GM08714 (cell line): ENCODE data around the gene ESAM.
A peak's percentile ranks its signal among the peaks of the same experiment; 100 is the strongest.

Experiments used
- H3K4me3 ChIP-seq: fragments of 200-500 bp; sonication (Bioruptor generic); 2 replicates; pipeline ENCODE4 v1.5.1; 2014; ENCODE audit warnings: mild to moderate bottlenecking, low read length, inconsistent platforms
- ZNF274 ChIP-seq: IDR thresholded peaks from 2 replicates; pipeline ENCODE4 v1.6.1; 2012; ENCODE audit warnings: mild to moderate bottlenecking, low read depth, low read length

Gene ESAM

DNA sequence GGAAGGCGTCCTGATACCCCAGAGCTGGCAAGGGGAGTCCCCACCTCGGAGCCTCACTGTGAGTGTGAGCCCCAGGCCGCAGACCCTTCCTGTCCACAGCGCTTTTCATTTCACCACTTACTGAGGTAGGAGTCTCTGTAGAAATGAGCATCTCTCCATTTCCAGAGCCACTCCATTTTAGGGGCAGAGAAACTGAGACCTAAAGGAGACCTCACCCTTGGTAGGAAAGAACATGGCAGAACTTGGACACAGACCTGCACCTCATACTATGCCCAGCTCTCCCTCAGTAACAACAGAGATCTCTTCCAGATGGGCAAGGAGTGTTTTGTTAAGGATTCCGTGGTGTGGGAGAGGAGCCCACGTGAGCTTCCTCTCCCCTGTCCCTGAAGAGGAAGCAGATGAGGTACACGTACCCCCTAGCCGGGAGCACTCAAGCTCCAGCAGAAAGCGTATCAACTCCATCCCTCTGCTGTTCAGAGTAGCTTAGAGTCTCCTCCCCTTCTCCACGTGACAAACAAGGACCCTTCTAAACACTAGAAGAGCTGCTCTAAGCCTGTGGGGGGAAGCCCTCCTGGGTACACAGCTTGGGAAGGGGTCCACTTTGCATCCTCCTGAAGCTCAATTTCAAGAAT lies 9.5 kb downstream of the ESAM start:
- no peak overlapping the region for H3K4me3 ChIP-seq
- TF ChIP-seq ZNF274, result no peak

DNA sequence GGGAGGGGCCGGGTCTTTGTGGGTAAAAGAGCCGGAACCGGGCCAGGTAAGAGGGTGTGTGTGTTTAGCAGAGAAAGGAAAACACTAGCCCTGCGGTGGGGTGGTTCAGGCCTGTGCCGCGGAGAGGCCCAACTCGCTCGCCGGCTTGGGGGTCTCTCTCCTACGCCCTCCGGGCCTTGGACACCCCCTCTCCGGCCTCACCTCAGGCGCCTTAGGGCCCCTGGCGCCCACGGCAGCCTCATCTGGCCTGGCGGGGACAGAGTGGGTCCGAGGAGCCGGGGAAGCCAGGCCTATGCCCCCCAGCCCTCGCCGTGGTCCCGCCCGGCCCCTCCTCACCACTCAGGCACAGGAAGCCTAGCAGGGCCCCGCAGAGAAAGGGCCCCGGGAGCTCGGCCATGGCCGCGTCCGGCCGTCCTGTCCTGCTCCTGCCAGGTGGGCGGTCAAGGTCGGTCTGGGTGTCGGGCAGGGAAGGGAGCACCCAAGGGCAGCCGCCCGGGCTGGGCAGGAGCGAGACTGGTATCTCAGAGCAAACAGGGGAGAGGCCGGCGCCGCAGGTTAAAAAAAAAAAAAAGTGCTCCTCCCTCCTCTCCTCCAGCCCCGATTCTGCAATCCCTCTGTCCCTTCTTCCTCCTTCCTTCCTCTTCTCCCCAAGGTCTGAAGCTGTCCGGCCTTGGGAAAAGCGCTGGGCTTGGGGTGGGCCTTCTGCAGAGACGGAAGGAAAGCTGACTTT lies 10.2 kb downstream of the ESAM start, which contains the start of gene VSIG2:
TSS of gene VSIG2 (minus strand) at position 515 of the 730 bp plus-strand sequence. CDS start at position 397, 118 bp downstream.
- no peak for TF ChIP-seq ZNF274
- no peak within 1 kb of the TSS for H3K4me3 ChIP-seq

DNA sequence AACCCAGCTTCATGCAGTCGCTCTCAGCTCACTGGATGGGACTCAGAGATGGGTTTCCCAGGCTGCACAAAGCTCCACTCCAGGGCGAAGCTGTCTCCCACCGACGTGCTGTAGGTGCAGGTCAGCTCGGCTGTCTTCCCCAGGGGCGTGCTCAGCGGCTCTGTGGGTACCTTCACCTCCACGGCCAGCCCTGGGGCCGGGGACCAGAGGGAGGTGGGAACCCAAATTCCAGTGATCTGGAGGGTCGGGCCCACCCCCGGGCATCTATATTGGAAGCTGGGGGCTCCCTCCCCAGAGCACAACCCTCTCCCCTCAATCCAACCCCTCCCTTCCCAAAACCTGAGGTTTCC lies 10.7 kb downstream of the ESAM start:
- no peak for TF ChIP-seq ZNF274
- no peak overlapping the region for H3K4me3 ChIP-seq

DNA sequence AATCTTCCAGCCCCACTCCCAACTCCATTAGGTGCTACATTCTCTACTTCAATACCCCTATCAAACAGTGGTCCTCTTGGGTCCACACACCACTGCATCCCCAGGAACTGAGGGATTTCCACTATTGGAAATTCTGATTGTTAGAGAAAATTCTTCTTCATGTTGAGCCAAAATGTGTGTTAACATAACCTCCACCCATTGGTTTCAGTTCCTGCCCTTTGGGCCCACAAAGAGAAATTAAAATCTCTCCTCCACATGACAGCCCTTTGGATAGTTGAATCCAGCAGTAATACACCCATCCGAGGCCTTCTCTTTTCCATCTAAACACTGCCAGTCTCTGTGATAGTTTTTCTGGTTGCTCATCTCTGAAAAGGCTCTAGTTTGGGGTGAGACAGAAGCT lies 12.2 kb downstream of the ESAM start:
- TF ChIP-seq ZNF274, result no peak
- H3K4me3 ChIP-seq, result no peak overlapping the region

DNA sequence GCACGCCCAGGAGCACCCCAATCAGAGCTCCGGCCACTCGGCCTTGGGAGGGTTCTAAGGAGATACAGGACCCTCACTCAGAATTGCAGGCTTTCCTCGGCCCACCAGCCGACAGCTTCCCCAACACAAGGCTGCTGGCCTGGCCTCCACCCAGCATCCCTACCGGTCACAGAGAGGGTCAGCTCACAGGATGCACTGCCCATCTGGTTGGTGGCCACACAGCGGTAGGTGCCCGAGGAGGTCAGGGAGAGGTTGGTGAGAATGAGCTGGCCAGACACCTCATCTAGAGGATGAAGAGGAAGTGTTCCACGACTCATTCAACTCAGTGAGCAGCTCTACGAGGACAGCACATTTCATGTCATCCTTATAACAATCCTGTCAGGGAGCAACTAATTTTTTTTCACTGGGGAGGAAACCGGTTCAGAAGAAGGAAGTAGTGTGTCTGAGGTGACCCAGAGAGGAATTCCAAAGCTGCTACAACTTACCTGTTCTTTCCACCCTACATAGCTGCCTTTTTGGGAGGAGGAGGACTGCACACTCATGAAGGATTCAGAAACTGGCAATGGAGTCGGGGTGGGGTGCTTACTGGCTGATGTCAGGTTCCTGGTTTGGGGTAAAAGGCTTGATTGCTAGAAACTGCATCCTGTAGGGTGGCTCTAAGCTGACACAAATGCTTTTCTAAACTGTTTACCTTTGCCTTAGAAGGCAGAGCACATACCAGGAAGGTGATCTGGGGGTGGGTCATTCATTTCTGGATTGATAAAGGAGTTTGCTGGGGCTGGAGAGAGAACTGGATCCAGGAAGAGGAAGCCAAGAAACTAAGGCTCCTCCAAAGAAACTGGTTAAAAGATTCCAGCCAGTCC lies 13.4 kb downstream of the ESAM start:
- H3K4me3 ChIP-seq, result no peak overlapping the region

DNA sequence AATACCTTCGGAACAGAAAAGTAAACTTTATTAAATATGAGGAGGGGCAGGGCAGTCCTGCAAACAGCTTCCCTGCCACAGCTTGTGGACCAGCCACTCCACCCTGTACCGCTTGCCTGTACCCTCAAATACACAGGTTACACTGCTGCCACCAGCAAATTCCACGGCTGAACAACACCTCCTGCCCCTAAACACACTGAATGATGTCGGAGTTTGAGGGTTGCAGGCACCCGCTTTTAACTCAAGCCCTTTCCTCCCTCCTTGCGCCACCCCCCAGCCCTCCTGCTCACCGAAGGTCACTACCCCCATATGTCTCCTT lies 14.0 kb downstream of the ESAM start:
- H3K4me3 ChIP-seq, result no peak overlapping the region
- no peak for TF ChIP-seq ZNF274

More for the DNA sequence above, 13.4 kb downstream of the ESAM start:
- no peak for TF ChIP-seq ZNF274

DNA sequence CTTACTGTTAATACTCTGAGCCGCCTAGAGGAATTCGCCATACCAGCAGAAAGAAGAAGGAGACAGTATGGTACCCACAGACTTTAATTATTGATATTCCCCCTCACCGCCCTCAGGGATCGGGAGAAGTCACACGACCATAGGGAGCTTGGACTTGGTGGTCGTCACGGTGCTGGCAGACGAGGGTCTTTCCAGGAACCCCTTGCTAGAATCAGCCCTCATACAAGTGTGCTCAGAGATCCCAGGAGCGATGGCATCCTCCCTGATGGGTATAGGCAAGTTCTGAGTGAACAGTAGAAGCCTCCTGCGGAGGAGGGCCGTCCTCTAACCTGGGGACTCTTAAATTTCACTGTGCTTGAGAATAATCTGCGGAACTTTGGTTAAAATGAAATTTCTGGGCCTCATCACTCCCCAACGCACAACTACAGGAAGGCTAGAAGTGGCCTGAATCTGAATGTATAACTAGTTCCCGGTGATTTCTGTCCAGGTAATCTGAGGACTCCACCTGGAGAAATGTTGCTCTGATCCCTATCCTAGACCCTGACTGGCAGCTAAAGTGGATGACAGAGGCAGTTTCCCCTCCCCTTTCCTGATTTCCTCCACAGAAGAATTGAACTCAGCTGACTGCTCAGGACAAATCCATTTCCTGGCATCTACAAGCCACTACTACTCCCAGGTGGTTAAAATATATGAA lies 14.5 kb downstream of the ESAM start:
- TF ChIP-seq ZNF274, result no peak
- no peak overlapping the region for H3K4me3 ChIP-seq

DNA sequence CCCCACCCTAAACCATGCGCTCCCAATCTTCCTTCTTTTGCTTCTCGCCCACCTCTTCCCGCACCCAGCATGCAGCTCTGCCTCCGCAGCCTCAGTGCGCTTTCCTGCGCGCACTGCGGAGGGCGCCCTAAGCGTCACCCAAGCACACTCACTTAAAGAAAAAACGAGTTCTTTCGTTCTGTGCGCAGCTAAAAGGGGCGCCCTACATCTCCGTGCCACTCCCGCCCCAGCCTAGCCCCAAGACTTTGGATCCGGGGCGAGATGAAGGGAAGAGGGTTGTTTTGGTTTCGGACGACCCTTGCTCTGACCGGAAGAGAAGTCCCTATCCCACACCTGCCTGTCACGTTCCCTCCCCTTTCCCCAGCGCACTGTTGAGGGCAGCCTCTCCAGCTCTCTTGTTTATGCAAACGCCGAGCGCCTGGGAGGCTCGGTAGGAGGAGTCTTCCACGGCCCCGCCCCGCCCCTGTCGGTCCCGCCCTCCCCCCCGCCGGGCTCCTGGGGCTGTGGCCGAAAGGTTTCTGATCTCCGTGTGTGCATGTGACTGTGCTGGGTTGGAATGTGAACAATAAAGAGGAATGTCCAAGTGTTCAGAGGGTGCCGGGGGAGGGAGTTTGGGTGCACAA lies 15.4 kb downstream of the ESAM start:
- TF ChIP-seq ZNF274, result no peak
- H3K4me3 ChIP-seq, result peak overlapping the region; percentile 66; the same call in 1 of the 2 replicates

DNA sequence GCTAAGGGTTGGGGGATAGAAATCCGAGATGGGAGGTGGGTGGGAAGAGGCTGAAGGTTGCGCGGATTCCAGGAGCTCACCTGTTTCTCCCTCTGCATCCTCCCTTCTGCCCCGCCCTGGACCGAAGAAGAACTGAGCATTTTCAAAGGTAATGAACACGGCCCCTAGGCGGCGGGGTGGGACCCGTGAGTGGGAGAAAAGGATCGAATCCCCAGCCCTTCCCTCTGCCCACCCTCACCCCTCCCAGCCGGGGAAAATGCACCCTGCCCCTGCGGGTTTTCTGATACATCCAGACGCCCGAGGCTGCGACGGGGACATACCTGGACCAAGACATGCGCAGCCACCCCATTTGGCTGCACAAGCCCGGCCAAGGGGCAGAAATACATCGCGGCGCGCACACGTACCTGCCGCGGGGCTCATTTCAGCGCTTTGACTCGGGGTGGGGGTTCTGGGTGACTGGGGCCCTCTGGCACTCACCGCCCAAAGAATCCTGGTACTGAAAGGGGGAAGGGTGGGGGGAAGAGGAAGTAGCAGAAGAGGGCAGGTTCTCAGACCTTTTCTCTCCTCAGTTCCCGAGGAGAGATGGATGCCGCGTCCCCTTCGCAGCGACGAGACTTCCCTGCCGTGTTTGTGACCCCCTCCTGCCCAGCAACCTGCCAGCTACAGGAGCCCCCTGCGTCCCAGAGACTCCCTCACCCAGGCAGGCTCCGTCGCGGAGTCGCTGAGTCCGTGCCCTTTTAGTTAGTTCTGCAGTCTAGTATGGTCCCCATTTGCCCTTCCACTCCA lies 16.1 kb downstream of the ESAM start:
- no peak for TF ChIP-seq ZNF274

DNA sequence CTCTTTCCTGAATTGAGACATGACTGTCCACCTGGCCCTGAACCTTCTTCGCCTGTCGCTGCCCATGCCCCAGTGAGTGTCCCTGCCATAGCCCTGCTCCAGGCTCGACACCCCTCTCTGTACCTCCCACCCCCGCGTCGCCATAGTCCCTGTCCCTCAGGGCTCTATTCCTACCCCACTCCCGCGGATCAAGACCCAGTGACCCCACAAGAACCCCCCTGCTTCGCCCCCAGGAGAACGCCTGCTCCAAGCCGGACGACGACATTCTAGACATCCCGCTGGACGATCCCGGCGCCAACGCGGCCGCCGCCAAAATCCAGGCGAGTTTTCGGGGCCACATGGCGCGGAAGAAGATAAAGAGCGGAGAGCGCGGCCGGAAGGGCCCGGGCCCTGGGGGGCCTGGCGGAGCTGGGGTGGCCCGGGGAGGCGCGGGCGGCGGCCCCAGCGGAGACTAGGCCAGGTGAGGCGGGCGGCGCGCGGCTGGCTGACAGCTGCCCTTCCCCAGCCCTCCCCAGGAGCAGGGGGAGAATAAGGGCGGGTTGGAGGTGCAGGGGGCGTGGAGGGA lies 16.7 kb downstream of the ESAM start:
- no peak overlapping the region; the same call in 1 of the 2 replicates for H3K4me3 ChIP-seq
- TF ChIP-seq ZNF274, result no peak

More for the DNA sequence above, 16.1 kb downstream of the ESAM start:
- H3K4me3 ChIP-seq, result peak overlapping the region; percentile 66; the same call in 1 of the 2 replicates

DNA sequence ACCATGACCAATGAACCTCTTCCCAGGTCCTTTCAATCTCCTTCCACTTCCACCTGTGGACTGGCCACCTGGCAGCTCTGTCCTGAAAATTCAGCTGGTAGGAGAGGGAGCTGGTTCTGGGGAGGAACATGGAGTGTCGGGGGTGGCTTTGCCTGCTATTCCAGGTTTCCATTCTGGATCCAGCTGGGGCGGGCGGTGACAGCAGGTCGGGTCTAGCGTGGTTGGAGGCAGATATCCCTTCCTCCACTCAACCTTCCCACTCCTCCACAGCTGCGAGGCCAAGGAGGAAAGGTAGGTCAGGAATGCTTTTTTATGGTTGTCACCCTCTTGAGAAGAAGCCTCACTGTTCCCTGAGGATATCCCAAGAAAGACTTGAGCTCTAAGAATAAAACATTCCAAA lies 19.0 kb downstream of the ESAM start:
- no peak for TF ChIP-seq ZNF274
- H3K4me3 ChIP-seq, result no peak overlapping the region

DNA sequence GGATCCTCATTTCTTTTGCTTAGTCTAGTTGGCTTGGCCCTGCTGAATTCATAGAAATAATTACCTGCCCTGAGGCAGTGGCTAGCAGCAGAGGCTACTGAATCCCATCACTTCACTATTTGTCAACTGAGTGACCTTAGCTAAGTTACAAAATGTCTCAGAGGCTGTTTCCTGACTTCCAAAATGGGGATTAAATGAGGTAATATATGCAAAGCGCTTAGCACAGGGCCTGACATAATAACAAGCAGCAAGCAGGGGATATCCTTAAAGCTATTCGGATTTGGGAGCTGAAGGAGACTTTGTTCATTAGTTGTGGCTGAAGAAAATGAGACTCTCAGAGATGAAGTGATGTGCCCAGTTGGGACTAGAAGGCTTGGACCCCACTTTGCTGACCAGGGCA lies 19.5 kb downstream of the ESAM start:
- TF ChIP-seq ZNF274, result no peak

More for the DNA sequence above, 19.5 kb downstream of the ESAM start:
- H3K4me3 ChIP-seq, result no peak overlapping the region
